HG02763 (cell line): ENCODE measurements around the gene PDGFA.

Experiments used
- ATAC-seq: cut with Tn5 transposase; IDR thresholded peaks from one replicate; pipeline ENCODE4 v1.9.1; 2021; ENCODE audit warnings: mild to moderate bottlenecking, moderate library complexity; ENCODE audit not compliant: unreplicated experiment

Gene PDGFA

GRCh38 chr7:519484-520390 is at the start of gene PDGFA:
Gene PDGFA, minus strand, starts transcription at chr7:519846. Its CDS starts 845 bp downstream, at chr7:519001.
- ATAC-seq: no peak

DNA sequence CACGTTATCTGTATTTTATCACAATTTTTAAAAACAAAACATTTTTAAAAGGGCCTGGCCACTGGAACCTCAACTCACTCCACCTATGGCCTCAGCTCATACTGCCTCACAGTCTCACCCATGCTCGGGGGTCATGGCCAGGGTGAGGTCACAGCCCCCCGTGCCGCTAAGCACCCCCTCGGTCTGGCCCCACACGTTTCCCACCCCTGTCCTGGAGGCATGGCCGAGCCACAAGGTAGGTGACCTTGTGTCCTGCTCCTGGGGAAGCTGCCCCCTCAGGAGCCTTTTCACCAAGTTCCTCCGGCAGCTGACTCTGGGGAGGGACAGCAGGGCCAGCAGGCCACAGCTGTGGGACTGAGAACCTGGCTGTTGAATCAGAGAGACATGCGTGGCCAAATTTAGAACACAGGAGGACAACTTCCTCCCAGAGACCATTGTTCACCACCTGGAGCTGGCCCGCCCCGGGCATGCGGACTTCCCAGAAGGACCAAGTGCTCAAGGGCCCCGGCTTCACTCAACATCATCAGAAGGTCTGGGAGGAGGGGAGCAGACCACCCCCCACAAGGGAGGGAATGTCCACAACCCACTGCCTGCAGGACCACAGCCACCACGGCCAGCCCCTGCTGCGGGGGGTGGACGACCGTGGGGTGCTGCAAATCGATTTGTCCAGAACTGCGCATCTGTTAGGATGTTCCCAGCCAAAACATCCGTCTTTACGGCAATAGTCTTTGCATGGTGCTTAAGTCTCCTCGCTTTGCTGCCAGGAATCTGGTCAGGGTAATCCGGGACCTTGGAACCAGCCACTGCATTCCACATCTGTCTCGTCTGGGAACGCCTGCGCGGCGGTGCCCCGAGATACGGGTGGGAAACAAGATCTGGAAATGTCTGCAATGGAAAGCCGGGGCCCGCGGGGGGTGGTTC is 48.6 kb upstream of the PDGFA start:
- ATAC-seq: no peak

DNA sequence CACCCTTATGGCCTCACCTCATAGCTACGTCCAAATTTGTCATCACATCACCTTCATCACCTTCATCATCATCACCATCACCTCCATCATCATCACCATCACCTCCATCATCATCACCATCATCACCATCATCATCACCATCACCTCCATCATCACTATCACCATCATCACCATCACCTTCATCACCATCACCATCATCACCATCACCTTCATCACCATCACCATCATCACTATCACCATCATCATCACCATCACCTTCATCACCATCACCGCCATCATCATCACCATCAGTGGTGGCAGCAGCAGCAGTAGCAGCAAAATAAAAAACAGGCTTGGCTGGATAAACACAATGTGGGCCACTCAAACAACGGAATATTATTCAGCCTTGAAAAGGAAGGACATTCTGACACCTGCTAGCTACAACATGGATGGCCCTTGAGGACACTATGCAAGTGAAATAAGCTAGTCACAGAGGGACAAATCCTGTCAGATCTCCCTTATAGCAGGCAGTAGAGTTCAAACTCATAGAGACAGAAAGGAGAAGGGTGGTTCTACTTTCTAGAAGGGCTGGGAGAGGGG is 47.7 kb upstream of the PDGFA start:
- ATAC-seq: no peak

GRCh38 chr7:566100-566499 is 46.5 kb upstream of the PDGFA start:
- ATAC-seq: no peak

- no peak for ATAC-seq
Observed at GRCh38 chr7:564176-564865, 44.7 kb upstream of the PDGFA start.

DNA sequence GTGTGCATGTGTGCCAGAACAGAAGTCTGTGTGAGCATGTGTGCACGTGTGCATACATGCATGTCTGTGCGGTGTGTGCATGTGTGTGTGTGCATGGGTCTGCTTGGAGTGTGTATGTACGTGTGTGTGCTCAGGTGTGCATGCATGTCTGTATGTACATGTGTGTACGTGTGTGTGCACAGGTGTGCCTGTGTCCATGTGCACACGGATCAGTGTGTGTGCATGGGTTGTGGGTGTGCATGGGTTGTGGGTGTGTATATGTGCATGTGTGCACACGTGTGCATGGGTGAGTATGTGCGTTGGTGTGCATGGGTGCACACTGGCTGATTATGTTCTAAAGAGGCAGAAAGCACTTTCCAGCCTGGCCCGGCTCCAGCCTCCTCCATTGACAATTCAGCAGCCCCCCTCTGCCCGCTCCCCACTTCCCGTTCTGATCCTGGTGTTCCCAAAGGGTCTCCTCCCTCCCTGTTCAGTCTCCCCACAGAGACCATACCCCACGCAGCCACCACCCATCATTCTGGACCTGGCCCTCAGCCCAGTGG is 44.1 kb upstream of the PDGFA start:
- ATAC-seq: no peak

DNA sequence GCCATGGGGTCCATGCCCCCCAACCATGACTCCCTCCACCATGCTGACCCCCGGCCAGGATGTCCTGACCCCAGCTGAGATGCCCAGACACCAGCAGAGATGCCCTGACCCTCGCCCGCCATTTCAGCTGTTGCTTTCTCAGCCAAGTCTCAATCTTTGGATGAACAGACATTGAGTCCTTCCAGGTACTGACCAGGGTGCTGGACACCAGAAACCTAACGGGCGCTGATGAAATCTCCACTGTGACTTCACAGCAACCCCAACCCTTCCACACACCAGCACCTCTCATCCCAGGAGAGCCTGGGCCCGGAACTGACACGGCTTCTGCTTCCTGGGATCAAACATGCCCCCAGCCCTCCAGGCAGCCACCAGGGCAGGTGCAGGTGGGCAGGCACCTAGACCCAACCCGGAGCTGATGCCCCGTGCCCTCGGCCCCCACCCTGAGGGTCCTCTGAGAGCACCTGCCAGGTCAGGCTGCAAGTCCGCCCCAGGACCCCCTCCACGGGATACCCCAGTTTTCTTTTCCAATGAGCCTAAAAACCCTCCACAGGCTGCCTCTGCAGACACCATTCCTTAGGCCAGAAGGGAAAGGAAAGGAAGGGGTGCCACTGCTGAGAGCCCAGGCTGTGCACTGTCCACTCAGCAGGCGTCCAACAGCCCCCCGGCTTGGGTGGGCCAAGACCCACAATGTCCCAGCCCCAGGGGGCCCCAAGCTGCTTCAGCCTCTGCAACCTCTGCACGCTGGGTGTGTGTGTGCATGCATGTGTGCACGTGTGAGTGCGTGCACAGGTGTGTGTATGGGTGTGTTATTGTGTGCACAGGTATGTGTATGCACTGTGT is 43.4 kb upstream of the PDGFA start:
- no peak for ATAC-seq

- ATAC-seq: no peak
Observed at GRCh38 chr7:562374-562675, 42.7 kb upstream of the PDGFA start.

GRCh38 chr7:561631-562373 is 42.2 kb upstream of the PDGFA start:
- no peak for ATAC-seq

DNA sequence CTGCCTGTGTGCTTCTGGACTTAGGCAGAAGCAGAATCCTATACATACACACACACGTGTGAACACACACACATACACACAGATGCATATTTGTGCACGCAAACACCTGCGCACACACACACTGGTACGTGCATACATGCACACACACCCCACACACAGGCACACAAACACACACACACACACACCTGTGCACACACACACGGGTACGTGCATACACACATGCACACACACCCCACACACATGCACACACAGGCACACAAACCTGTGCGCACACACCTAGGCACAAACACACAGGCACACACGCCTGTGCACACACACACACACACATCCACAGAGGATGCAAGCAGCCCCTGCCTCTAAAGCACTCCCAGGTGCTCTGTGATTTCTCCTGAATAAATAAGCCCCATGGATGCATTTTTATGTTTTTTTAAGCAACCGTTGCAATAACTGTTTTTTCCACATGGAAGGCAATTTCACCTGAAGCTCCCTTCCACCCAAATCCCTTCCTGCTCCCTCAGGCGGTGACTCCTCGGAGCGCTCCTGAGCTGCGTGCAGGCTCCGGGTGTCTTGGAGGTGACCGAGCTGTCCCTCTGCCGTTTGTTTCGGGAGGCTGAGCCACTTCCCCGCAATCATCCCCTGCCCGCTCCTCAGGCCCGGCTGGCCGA is 41.5 kb upstream of the PDGFA start:
- ATAC-seq: no peak

- ATAC-seq: no peak
Observed at GRCh38 chr7:559396-559705, 39.7 kb upstream of the PDGFA start.

GRCh38 chr7:557558-557881 is 37.9 kb upstream of the PDGFA start:
- no peak for ATAC-seq

- no peak for ATAC-seq
Observed at GRCh38 chr7:556837-557557, 37.4 kb upstream of the PDGFA start.

- ATAC-seq: no peak
Observed at GRCh38 chr7:556291-556826, 36.7 kb upstream of the PDGFA start.

DNA sequence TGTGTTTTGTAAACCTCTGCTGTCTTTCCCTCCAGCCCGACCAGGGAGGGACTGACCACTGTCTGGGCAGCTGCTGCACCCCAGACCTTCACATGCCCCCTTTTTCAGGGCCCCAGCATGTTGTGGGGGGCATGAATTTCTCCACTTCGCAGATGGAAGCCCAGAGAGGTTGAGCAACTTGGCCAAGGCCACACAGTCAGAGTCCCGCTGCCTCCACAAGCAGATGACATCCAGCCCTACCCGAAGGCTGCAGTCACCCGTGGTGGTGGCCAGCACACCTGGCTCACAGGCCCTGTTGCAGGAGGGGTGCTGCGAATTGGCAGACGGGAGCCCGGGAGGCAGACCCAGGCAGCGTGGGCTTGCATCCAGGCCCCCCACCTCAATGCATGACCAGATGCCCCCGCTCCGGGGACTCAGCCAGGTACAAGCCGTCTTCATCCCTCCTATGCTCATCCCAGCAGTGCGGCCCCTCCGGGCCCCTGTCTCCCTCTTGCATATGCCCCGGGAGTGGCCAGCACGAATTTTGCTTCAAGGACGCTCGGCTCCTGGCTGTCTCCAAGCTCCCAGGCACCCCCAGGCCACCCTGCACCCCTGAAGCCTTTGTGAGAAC is 36.0 kb upstream of the PDGFA start:
- ATAC-seq: no peak

GRCh38 chr7:553636-554111 is 34.0 kb upstream of the PDGFA start:
- ATAC-seq: no peak

- ATAC-seq: no peak
Observed at GRCh38 chr7:552868-553635, 33.4 kb upstream of the PDGFA start.
